Neural cell (in vitro differentiated cells): ENCODE data around the gene MED13. TPM values are rescaled to one million over a fixed set of nuclear protein-coding genes. Genes with fewer than 3 reads are reported as not detected.

Experiments used
- H2AFZ ChIP-seq: fragments of 200-600, 300-800 bp; sonication (generic), shearing (Covaris generic); 2 replicates; pipeline ENCODE4 v1.6.0; 2014; ENCODE audit warnings: low read depth, mild to moderate bottlenecking, antibody characterized with exemption, low read length, moderate library complexity
- H3F3A ChIP-seq: fragments of 200-600 bp; shearing (Covaris generic); 2 replicates; pipeline ENCODE4 v1.6.1; 2016; ENCODE audit warnings: mild to moderate bottlenecking, moderate library complexity, mixed read lengths, antibody characterized with exemption, low read length; ENCODE audit not compliant: insufficient read depth, poor library complexity, severe bottlenecking
- H3K27ac ChIP-seq: fragments of 200-600, 300-800 bp; sonication (generic), shearing (Covaris generic); 2 replicates; pipeline ENCODE4 v1.5.1; 2014; ENCODE audit warnings: mild to moderate bottlenecking, low read length, moderate library complexity
- H3K27me3 ChIP-seq: fragments of 300-800, 200-600 bp; sonication (generic), shearing (Covaris generic); 2 replicates; pipeline ENCODE4 v1.6.0; 2014; ENCODE audit warnings: mild to moderate bottlenecking, low read depth, low read length, moderate library complexity; ENCODE audit not compliant: insufficient read depth
- H3K36me3 ChIP-seq: fragments of 300-800, 200-600 bp; sonication (generic), shearing (Covaris generic); 2 replicates; pipeline ENCODE4 v1.5.1; 2014; ENCODE audit warnings: mild to moderate bottlenecking, antibody characterized with exemption, low read length, moderate library complexity; ENCODE audit not compliant: insufficient read depth
- H3K4me2 ChIP-seq: fragments of 300-800, 200-600 bp; sonication (generic), shearing (Covaris generic); 2 replicates; pipeline ENCODE4 v1.6.0; 2014; ENCODE audit warnings: mild to moderate bottlenecking, low read length
- H3K4me3 ChIP-seq: fragments of 300-800, 200-600 bp; sonication (generic), shearing (Covaris generic); 2 replicates; pipeline ENCODE4 v1.5.1; 2014; ENCODE audit warnings: mild to moderate bottlenecking, low read length, moderate library complexity
- H3K79me2 ChIP-seq: fragments of 200-600 bp; shearing (Covaris generic); replicated peaks from 2 replicates; pipeline ENCODE4 v1.6.0; 2014; ENCODE audit warnings: mild to moderate bottlenecking, low read length, moderate library complexity; ENCODE audit not compliant: insufficient read depth
- H3K9ac ChIP-seq: fragments of 300-800, 200-600 bp; sonication (generic), shearing (Covaris generic); 2 replicates; pipeline ENCODE4 v1.6.1; 2016; ENCODE audit warnings: mild to moderate bottlenecking, low read length, mixed read lengths
- H3K9me2 ChIP-seq: fragments of 200-600 bp; shearing (Covaris generic); 2 replicates; pipeline ENCODE4 v1.6.1; 2016; ENCODE audit warnings: mild to moderate bottlenecking, low read length, mixed read lengths; ENCODE audit not compliant: insufficient read depth
- H3K9me3 ChIP-seq: fragments of 200-600, 300-800 bp; sonication (generic), shearing (Covaris generic); 2 replicates; pipeline ENCODE4 v1.6.1; 2016; ENCODE audit warnings: mild to moderate bottlenecking, mixed run types, low read length, moderate library complexity, mixed read lengths
- H4K20me1 ChIP-seq: fragments of 200-600 bp; shearing (Covaris generic); 2 replicates; pipeline ENCODE4 v1.6.1; 2016; ENCODE audit warnings: mild to moderate bottlenecking, mixed run types; ENCODE audit not compliant: insufficient read depth
- CTCF ChIP-seq: fragments of 450-650 bp; IDR thresholded peaks from 2 replicates; pipeline ENCODE4 v1.5.1; 2014; ENCODE audit warnings: antibody characterized with exemption, mild to moderate bottlenecking, moderate library complexity; ENCODE audit not compliant: poor library complexity, severe bottlenecking
- EP300 ChIP-seq: fragments of 450-650 bp; conservative IDR thresholded peaks from 2 replicates; pipeline ENCODE4 v1.6.1; 2014; ENCODE audit warnings: antibody characterized with exemption, mild to moderate bottlenecking, moderate library complexity; ENCODE audit not compliant: poor library complexity, severe bottlenecking
- EZH2 ChIP-seq: fragments of 200-600, 300-800 bp; shearing (Covaris generic), sonication (generic); IDR thresholded peaks from 2 replicates; pipeline ENCODE4 v1.6.1; 2014; ENCODE audit warnings: antibody characterized with exemption, low read length, borderline replicate concordance, mild to moderate bottlenecking; ENCODE audit not compliant: insufficient read depth, poor library complexity, severe bottlenecking
- MXI1 ChIP-seq: fragments of 450-650 bp; conservative IDR thresholded peaks from 2 replicates; pipeline ENCODE4 v1.6.1; 2014; ENCODE audit warnings: antibody characterized with exemption, mild to moderate bottlenecking; ENCODE audit not compliant: poor library complexity, severe bottlenecking
- POLR2AphosphoS5 ChIP-seq: IDR thresholded peaks from 2 replicates; pipeline ENCODE4 v1.6.1; 2012
- RAD21 ChIP-seq: fragments of 450-650 bp; conservative IDR thresholded peaks from 2 replicates; pipeline ENCODE4 v1.6.1; 2014; ENCODE audit warnings: antibody characterized with exemption, mild to moderate bottlenecking, moderate library complexity
- REST ChIP-seq: IDR thresholded peaks from 2 replicates; pipeline ENCODE4 v1.6.1; 2012; ENCODE audit warnings: borderline replicate concordance
- SMC3 ChIP-seq: fragments of 450-650 bp; conservative IDR thresholded peaks from 2 replicates; pipeline ENCODE4 v1.6.1; 2014; ENCODE audit warnings: antibody characterized with exemption, mild to moderate bottlenecking, moderate library complexity; ENCODE audit not compliant: poor library complexity
- TAF1 ChIP-seq: IDR thresholded peaks from 2 replicates; pipeline ENCODE4 v1.6.1; 2012; ENCODE audit warnings: low read depth
- polyA plus RNA-seq: library from polyadenylated mRNA; depleted of rRNA; stranded (reverse); fragments of >200 nt; gene quantifications from 2 replicates; pipeline ENCODE4 v1.2.3, GENCODE V29; 2014

The MED13 gene
- polyA plus RNA-seq, 1 donor from 2014 or later, result 22.6 TPM

GRCh38 chr17:62051053-62051452 lies 14.0 kb downstream of the MED13 start:
- peaks cover 38% of the 10 kb centered on the region for H3K79me2 ChIP-seq
- H3K9me2 ChIP-seq, result no peaks in the 10 kb centered on the region
- peaks cover 6% of the 10 kb centered on the region for H3K36me3 ChIP-seq
- no peaks in the 10 kb centered on the region for H4K20me1 ChIP-seq
- no peaks in the 10 kb centered on the region for H3F3A ChIP-seq
- H3K9me3 ChIP-seq, result no peaks in the 10 kb centered on the region
- H3K27me3 ChIP-seq, result no peaks in the 10 kb centered on the region
- no peak overlapping the region for H3K9ac ChIP-seq
- H3K4me3 ChIP-seq, result no peak overlapping the region
- no peak overlapping the region for H3K4me2 ChIP-seq
- H2AFZ ChIP-seq, result no peak overlapping the region
- H3K27ac ChIP-seq, result no peak overlapping the region
- TF ChIP-seq EP300 (no peak), REST (no peak), SMC3 (no peak), CTCF (no peak), TAF1 (no peak), POLR2AphosphoS5 (no peak), MXI1 (no peak), RAD21 (no peak), EZH2 (no peak)

- Histone ChIP-seq H4K20me1 (no peaks in the 10 kb centered on the region), H3K36me3 (peaks cover 6% of the 10 kb centered on the region)
Observed at GRCh38 chr17:62049299-62049698, 15.8 kb downstream of the MED13 start.

More at GRCh38 chr17:62049299-62049698, 15.8 kb downstream of the MED13 start:
- H3K27ac ChIP-seq, result no peak overlapping the region
- H3K4me3 ChIP-seq, result no peak overlapping the region
- no peaks in the 10 kb centered on the region for H3K27me3 ChIP-seq
- H3K9ac ChIP-seq, result no peak overlapping the region
- H3K79me2 ChIP-seq, result peaks cover 39% of the 10 kb centered on the region
- no peaks in the 10 kb centered on the region for H3F3A ChIP-seq
- no peak overlapping the region for H2AFZ ChIP-seq
- H3K9me3 ChIP-seq, result no peaks in the 10 kb centered on the region
- H3K9me2 ChIP-seq, result no peaks in the 10 kb centered on the region
- no peak for TF ChIP-seq EP300
- TF ChIP-seq SMC3, result no peak
- TF ChIP-seq EZH2, result no peak
- TF ChIP-seq POLR2AphosphoS5, result no peak
- no peak for TF ChIP-seq MXI1
- no peak for TF ChIP-seq TAF1
- no peak for TF ChIP-seq REST
- TF ChIP-seq RAD21, result no peak
- TF ChIP-seq CTCF, result no peak
- no peak overlapping the region for H3K4me2 ChIP-seq
